ENCODE measurements around the gene IQSEC3.
"Not testable (repeated sequence)": the region's sequence is repeated elsewhere in the genome, so short reads cannot be mapped to it uniquely, and the experiment has no call there.

The IQSEC3 gene

GRCh38 chr12:131008-131407 lies 64.4 kb downstream of the IQSEC3 start:
- Histone ChIP-seq H3K9me3 (ENCODE audit: insufficient read depth, low read length, severe bottlenecking) (no peaks in the 10 kb centered on the region), H3K4me2 (ENCODE audit: insufficient read depth, low read length) (no peak overlapping the region), H3K27me3 (ENCODE audit: insufficient read depth, low read length, poor library complexity) (peaks cover 11% of the 10 kb centered on the region), H3K79me2 (ENCODE audit: insufficient read depth, low read length) (no peaks in the 10 kb centered on the region), H3K27ac (ENCODE audit: low read length) (no peak overlapping the region), H3K4me3 (ENCODE audit: low read depth in 1 of 2, low read length in 2 of 2) (no peak overlapping the region), H3K4me1 (ENCODE audit: insufficient read depth, low read length) (no peaks in the 10 kb centered on the region), H4K20me1 (ENCODE audit: insufficient read depth, low read length) (0 out of 2 replicates have a peak, but pooled peaks cover 4% of the 10 kb centered on the region), H2AFZ (ENCODE audit: low read depth, low read length) (no peak overlapping the region), H3K9ac (ENCODE audit: low read depth, low read length) (no peak overlapping the region), H3K36me3 (ENCODE audit: insufficient read depth, low read length) (no peaks in the 10 kb centered on the region)
- ATAC-seq (ENCODE audit: insufficient read depth, low read depth) (no peak), DNase-seq (no peak)
- no peak for TF ChIP-seq CTCF (IDR thresholded peaks at IDR 0.05; ENCODE audit: borderline replicate concordance, extremely low read depth, low read length, poor library complexity, severe bottlenecking)
- no peak for TF ChIP-seq EZH2 (IDR thresholded peaks at IDR 0.05; ENCODE audit: borderline replicate concordance, low read depth, low read length, severe bottlenecking)

- H3K36me3 ChIP-seq (ENCODE audit: insufficient read depth, low read length), result no peaks in the 10 kb centered on the region
- no peak overlapping the region for H3K27ac ChIP-seq (ENCODE audit: low read length)
- no peak overlapping the region for H3K4me2 ChIP-seq (ENCODE audit: insufficient read depth, low read length)
- no peak for ATAC-seq (ENCODE audit: insufficient read depth, low read depth)
- TF ChIP-seq CTCF (IDR thresholded peaks at IDR 0.05; ENCODE audit: borderline replicate concordance, extremely low read depth, low read length, poor library complexity, severe bottlenecking), result no peak
- TF ChIP-seq EZH2 (IDR thresholded peaks at IDR 0.05; ENCODE audit: borderline replicate concordance, low read depth, low read length, severe bottlenecking), result no peak
- peaks cover 13% of the 10 kb centered on the region for H3K27me3 ChIP-seq (ENCODE audit: insufficient read depth, low read length, poor library complexity)
- DNase-seq, result no peak
- no peaks in the 10 kb centered on the region for H3K9me3 ChIP-seq (ENCODE audit: insufficient read depth, low read length, severe bottlenecking)
- H2AFZ ChIP-seq (ENCODE audit: low read depth, low read length), result no peak overlapping the region
- 0 out of 2 replicates have a peak, but pooled peaks cover 4% of the 10 kb centered on the region for H4K20me1 ChIP-seq (ENCODE audit: insufficient read depth, low read length)
- H3K9ac ChIP-seq (ENCODE audit: low read depth, low read length), result no peak overlapping the region
- H3K4me3 ChIP-seq (ENCODE audit: low read depth in 1 of 2, low read length in 2 of 2), result no peak overlapping the region
- no peaks in the 10 kb centered on the region for H3K79me2 ChIP-seq (ENCODE audit: insufficient read depth, low read length)
- no peaks in the 10 kb centered on the region for H3K4me1 ChIP-seq (ENCODE audit: insufficient read depth, low read length)
These were observed 65.3 kb downstream of the IQSEC3 start for GRCh38 chr12:131732-132495.

DNA sequence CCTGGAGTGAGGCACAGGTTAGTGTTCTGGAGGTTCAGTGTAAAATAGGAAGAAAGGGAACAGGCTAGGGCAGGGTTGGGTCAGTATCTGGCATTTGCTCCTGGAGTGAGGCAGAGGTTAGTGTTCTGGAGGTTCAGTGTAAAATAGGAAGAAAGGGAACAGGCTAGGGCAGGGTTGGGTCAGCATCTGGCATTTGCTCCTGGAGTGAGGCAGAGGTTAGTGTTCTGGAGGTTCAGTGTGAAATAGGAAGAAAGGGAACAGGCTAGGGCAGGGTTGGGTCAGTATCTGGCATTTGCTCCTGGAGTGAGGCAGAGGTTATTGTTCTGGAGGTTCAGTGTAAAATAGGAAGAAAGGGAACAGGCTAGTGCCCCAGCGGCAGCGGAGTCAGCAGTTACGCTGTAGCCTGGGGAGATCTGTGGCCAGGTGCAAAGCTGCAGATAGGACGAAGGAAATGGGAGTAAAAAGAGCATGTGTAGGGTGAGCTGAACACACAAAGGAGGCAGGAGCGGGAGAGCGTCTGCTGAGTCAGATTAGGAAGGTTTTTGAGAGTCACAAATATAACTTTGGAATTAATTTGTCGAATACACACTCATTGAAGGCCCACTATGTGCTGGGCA lies 67.2 kb downstream of the IQSEC3 start:
- not testable (repeated sequence) for H3K27ac ChIP-seq (ENCODE audit: low read length); H3K4me2 ChIP-seq (ENCODE audit: insufficient read depth, low read length); H3K27me3 ChIP-seq (ENCODE audit: insufficient read depth, low read length, poor library complexity); DNase-seq; H4K20me1 ChIP-seq (ENCODE audit: insufficient read depth, low read length); ATAC-seq (ENCODE audit: insufficient read depth, low read depth); H3K4me3 ChIP-seq (ENCODE audit: low read depth in 1 of 2, low read length in 2 of 2); H3K9ac ChIP-seq (ENCODE audit: low read depth, low read length); H3K36me3 ChIP-seq (ENCODE audit: insufficient read depth, low read length); H3K79me2 ChIP-seq (ENCODE audit: insufficient read depth, low read length); H3K9me3 ChIP-seq (ENCODE audit: insufficient read depth, low read length, severe bottlenecking); H3K4me1 ChIP-seq (ENCODE audit: insufficient read depth, low read length); H2AFZ ChIP-seq (ENCODE audit: low read depth, low read length)

- Histone ChIP-seq H3K9me3 (ENCODE audit: insufficient read depth, low read length, severe bottlenecking) (no peaks in the 10 kb centered on the region), H4K20me1 (ENCODE audit: insufficient read depth, low read length) (no peaks in the 10 kb centered on the region), H3K4me1 (ENCODE audit: insufficient read depth, low read length) (no peaks in the 10 kb centered on the region), H2AFZ (ENCODE audit: low read depth, low read length) (no peak overlapping the region), H3K9ac (ENCODE audit: low read depth, low read length) (no peak overlapping the region), H3K36me3 (ENCODE audit: insufficient read depth, low read length) (no peaks in the 10 kb centered on the region), H3K27ac (ENCODE audit: low read length) (no peak overlapping the region), H3K27me3 (ENCODE audit: insufficient read depth, low read length, poor library complexity) (peaks cover 4% of the 10 kb centered on the region), H3K4me2 (ENCODE audit: insufficient read depth, low read length) (no peak overlapping the region), H3K79me2 (ENCODE audit: insufficient read depth, low read length) (no peaks in the 10 kb centered on the region), H3K4me3 (ENCODE audit: low read depth in 1 of 2, low read length in 2 of 2) (no peak overlapping the region)
- DNase-seq (no peak), ATAC-seq (ENCODE audit: insufficient read depth, low read depth) (no peak)
- TF ChIP-seq CTCF (IDR thresholded peaks at IDR 0.05; ENCODE audit: borderline replicate concordance, extremely low read depth, low read length, poor library complexity, severe bottlenecking) (no peak), EZH2 (IDR thresholded peaks at IDR 0.05; ENCODE audit: borderline replicate concordance, low read depth, low read length, severe bottlenecking) (no peak)
These were observed 68.6 kb downstream of the IQSEC3 start for GRCh38 chr12:135138-135537.

All from DND-41 (cell line).